HG03095 (cell line): ENCODE data around the gene NR1D2.

Experiments
- ATAC-seq: cut with Tn5 transposase; IDR thresholded peaks from one replicate; pipeline ENCODE4 v1.9.1; 2021; ENCODE audit warnings: moderate library complexity; ENCODE audit not compliant: unreplicated experiment

The NR1D2 gene

DNA sequence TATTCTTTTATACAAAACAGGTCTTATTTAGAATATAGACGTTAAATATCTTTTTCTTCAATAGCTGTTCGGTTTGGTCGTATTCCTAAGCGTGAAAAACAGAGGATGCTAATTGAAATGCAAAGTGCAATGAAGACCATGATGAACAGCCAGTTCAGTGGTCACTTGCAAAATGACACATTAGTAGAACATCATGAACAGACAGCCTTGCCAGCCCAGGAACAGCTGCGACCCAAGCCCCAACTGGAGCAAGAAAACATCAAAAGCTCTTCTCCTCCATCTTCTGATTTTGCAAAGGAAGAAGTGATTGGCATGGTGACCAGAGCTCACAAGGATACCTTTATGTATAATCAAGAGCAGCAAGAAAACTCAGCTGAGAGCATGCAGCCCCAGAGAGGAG lies 16.8 kb downstream of the NR1D2 start:
- no peak for ATAC-seq

DNA sequence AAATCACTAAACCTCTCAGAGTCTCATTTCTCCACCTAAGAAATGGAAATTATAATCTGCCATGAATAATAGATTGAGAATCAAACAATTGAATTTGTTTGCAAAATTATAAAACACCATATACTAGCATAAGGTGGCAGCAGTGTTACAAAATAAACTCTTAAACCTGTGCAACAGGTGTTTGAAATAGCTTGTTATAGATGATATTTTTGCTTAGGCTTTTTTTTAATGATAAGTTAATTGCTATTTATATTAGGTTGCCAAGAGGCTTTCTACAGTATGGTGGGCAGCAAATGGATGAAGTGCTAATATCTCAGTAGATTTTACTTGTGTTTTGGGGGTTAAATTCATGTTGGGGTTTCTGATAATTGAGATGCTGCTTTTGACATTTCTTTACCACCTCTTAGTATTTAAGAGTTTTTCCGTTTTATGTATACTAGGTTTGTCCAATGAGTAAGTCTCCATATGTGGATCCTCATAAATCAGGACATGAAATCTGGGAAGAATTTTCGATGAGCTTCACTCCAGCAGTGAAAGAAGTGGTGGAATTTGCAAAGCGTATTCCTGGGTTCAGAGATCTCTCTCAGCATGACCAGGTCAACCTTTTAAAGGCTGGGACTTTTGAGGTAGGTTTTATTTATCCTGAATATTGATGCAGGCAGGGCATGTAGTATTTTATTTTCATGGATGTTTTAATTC lies 19.6 kb downstream of the NR1D2 start:
- no peak for ATAC-seq

GRCh38 chr3:23966328-23966727 lies 21.2 kb downstream of the NR1D2 start:
- ATAC-seq = no peak

DNA sequence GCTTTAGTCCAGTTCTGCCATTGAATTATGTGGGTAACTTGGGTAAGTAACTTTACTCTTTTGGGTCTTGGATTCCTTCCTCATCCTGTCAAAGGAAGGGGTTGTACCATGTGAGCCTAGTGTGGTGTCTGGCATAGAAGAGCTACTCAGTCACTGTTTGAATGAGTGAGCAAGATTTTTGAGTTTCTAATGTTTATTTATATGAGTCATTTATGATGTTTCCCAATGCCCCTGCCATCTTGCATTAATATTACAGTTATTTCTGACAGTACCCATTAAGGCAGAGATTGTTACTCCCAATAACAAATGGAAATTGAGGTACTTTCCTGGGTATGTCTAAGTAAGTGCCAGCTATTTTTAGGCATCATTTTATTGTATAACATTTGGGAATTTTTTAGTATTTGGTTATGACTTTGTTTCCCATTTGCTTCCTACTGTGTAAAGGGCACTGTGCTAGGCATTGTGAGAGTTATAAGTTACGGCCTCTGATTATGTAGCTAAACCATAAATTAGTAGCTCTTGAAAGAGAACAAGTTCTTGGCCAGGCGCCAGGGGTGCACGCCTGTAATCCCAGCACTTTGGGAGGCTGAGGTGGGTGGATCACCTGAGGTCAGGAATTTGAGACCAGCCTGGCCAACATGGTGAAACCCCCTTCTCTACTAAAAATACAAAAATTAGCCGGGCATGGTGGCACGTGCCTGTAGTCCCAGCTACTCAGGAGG lies 23.5 kb downstream of the NR1D2 start:
- no peak for ATAC-seq

DNA sequence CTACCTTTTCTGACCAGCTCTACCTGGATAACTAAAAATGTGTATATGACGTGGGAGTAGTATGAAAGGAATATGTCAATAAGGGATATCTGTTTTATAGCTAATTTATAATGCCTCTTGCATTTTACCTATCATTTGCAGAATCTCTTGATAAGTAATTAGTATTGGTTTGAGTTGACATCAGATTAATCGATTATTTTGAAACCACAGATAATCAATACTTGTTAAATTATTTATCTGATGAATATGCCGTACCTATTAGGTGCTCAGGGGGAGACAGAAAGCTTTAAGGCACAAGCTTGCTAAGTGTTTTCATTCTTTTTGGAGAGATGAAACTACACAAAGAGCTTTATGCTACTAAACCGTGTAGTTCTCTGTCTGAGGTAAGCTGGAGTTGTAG lies 24.3 kb downstream of the NR1D2 start:
- ATAC-seq = no peak

DNA sequence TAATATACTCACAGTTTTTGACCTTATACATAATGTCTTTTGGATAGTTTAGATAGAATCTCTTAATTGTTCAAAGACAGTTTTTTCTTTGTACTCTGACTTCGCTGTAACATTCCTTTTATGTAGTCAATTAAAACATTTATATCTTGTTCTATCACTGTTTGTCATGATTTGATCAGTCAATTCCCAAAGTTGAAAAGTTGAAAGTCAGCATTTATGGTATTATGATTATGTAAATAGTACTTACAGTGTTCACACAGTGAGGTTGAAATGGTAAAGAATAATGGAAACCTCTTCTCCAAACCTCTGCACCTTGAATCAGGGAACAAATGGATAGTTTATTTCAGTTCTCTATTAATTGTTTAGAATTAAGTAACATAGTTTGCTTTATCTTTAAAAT lies 26.6 kb downstream of the NR1D2 start:
- ATAC-seq = no peak

DNA sequence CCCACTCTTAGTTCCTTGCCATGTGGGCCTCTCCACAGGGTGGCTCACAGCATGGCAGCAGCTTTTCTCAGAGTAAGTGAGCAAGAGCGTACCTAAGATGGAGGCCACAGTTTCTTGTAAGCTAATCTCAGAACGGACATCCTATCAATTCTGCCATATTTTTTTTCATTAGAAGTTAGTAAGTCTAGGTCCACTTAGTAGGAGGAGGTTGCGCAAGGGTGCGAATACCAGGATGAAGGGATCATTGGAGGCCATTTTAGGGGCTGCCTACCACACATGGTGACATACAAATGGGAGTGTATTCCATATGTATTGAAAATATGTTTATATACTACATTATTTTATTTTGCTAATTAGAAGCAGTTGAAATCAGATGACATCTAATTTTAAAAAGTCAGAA lies 31.5 kb downstream of the NR1D2 start:
- ATAC-seq = no peak

- ATAC-seq = no peak
Measured at GRCh38 chr3:23979569-23979968, 34.5 kb downstream of the NR1D2 start.

DNA sequence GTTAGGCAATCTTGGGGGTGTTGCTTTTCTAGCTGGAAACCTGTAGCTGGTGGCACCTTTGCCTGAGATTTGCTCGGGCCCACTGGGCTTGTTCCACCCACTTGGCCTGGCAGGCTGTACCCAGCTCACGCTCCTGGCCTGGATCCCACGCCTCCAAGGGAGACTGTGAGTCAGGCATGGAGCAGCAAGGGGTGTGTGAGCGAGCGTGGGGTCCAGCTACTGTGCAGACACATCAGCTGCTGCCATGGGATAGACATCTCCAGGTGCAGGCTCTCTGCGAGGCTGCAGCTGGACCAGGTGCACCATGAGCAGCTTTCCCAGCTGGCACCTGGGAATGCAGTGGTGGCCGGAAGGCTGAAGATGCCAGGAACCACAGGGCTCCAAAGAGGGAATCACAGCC lies 36.0 kb downstream of the NR1D2 start:
- ATAC-seq = no peak

- ATAC-seq = no peak
Measured at GRCh38 chr3:23981955-23982354, 36.9 kb downstream of the NR1D2 start.

GRCh38 chr3:23984934-23985333 lies 39.8 kb downstream of the NR1D2 start:
- no peak for ATAC-seq

GRCh38 chr3:23985747-23986544 lies 40.9 kb downstream of the NR1D2 start:
- ATAC-seq = no peak

GRCh38 chr3:23987356-23987755 lies 42.3 kb downstream of the NR1D2 start:
- no peak for ATAC-seq

DNA sequence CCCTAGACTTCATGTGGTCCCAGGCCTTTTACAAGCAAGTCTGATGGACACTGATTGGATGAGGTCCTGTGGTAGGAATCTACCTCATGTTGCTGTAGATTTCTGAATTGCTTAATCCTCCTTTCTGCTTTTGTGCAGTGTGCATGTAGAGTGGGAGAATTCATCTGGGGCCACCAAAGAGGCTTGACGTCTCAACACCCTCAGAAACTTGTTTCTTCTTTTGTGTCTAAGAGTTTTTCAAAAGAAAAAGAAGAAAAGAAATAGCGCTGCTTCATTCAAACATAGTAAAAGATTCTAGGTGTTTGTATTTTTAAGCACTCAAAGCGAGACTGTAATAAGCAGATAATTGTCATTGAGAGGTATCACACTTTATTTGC lies 46.2 kb downstream of the NR1D2 start:
- no peak for ATAC-seq

GRCh38 chr3:23991683-23992628 lies 46.9 kb downstream of the NR1D2 start:
- ATAC-seq = no peak

- ATAC-seq = no peak
Measured at GRCh38 chr3:23993556-23994243, 48.6 kb downstream of the NR1D2 start.

DNA sequence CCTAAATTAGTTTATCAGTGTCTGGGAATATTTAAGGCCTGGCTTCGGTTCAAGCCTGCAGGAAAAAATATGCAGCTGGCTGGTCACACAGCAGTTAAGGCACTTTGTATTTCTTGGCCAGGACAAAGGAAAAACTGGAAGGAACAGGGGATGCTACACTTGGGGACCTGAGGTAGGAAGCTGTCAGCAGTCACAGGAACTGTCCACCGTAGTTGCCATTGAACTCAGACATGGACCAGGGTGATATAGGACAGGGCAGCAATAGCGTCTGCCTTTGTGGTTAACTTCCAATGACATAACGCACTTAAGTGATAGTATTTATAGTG lies 49.1 kb downstream of the NR1D2 start:
- ATAC-seq = no peak

GRCh38 chr3:23995219-23995618 lies 50.1 kb downstream of the NR1D2 start:
- ATAC-seq = no peak

- no peak for ATAC-seq
Measured at GRCh38 chr3:23996095-23996524, 51.0 kb downstream of the NR1D2 start.

DNA sequence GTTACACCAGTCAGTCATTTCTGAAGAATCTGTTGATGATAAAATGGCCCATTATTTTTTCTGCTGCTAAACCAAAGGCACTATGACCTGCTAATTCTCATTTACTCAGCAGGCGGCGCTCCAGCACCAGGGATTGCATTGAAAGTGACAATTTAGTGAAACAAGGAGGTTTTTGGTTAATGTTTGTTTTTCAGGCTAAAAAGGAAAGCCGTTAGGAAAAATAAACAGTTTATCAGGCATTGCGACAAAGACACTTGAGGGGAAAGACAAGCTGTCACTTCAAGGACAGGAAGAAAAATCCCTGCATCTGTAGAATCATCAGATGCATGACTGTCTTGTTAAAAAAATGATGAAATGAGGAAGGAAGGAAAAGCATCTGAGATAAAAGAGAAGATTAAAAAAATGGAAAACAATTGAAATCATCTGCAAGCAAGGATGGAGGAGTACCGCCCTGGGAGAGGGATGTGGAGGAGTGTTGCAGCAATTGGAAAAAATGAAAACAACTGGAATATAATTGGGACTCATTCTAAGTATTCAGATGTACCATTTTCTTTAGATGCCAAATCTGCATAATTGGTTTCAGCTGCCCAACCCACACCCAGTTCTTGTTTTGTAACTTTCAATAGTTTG lies 54.0 kb downstream of the NR1D2 start:
- ATAC-seq = no peak
